ENCODE results near the gene HADH. TPM values are rescaled to one million over a fixed set of nuclear protein-coding genes. Genes with fewer than 3 reads are reported as not detected.

HADH gene
- total RNA-seq, 2 donors from 2014 or later, result 108 to 143 TPM

DNA sequence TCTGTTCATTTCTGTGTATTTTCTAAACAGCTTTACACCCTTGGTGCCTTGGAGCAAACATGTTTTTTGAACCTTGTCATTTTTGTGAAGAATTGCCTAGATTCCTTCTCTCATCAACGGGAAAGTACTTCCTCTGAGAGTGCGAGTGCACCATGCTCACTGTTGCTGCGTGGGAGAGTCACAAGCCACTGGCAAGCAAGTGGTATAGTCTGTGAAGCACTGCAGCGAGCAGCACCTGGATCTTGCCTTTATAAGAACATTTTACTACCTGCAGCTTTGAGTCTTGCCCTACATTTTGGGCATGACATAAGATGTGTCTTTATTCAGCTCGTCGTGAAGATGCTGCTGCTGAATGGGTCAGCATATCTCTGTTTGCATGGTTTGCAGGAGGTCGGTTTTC, 44.9 kb downstream of the HADH start:
- DNase-seq (ENCODE audit: low spot score), result no peak
- H3K27me3 ChIP-seq, result no peaks in the 10 kb centered on the region
- H3K9me3 ChIP-seq, result no peaks in the 10 kb centered on the region
- H3K4me1 ChIP-seq, result no peaks in the 10 kb centered on the region
- no peak overlapping the region for H3K27ac ChIP-seq
- H3K4me3 ChIP-seq, result no peak overlapping the region
- TF ChIP-seq, protein P1, sequence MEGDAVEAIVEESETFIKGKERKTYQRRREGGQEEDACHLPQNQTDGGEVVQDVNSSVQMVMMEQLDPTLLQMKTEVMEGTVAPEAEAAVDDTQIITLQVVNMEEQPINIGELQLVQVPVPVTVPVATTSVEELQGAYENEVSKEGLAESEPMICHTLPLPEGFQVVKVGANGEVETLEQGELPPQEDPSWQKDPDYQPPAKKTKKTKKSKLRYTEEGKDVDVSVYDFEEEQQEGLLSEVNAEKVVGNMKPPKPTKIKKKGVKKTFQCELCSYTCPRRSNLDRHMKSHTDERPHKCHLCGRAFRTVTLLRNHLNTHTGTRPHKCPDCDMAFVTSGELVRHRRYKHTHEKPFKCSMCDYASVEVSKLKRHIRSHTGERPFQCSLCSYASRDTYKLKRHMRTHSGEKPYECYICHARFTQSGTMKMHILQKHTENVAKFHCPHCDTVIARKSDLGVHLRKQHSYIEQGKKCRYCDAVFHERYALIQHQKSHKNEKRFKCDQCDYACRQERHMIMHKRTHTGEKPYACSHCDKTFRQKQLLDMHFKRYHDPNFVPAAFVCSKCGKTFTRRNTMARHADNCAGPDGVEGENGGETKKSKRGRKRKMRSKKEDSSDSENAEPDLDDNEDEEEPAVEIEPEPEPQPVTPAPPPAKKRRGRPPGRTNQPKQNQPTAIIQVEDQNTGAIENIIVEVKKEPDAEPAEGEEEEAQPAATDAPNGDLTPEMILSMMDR (IDR thresholded peaks at IDR 0.05), result no peak
- H3K36me3 ChIP-seq, result peaks cover 36% of the 10 kb centered on the region

DNA sequence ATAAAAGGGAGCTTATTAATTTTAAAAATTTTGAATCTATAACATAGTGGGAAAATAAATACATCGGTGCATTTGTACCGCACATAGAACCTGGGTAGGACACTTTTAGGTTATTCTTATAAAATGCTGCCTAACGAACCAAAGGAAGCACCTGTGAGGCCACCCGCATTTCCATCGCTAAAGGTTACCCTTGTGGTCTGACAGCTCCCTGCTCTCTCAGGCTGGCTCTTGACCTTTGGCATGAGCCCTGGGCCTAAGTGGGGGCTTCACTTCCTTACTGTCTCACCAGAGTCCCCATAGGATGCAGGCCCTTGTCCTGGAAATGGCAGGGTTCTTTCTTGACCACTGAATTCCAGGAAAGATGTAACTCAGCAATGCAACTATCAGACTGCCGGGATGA, 46.0 kb downstream of the HADH start:
- TF ChIP-seq, protein P1 (IDR thresholded peaks at IDR 0.05), result no peak
- Histone ChIP-seq H3K4me3 (no peak overlapping the region), H3K4me1 (no peaks in the 10 kb centered on the region), H3K36me3 (peaks cover 34% of the 10 kb centered on the region), H3K9me3 (no peaks in the 10 kb centered on the region), H3K27ac (no peak overlapping the region), H3K27me3 (no peaks in the 10 kb centered on the region)
- DNase-seq (ENCODE audit: low spot score), result no peak

DNA sequence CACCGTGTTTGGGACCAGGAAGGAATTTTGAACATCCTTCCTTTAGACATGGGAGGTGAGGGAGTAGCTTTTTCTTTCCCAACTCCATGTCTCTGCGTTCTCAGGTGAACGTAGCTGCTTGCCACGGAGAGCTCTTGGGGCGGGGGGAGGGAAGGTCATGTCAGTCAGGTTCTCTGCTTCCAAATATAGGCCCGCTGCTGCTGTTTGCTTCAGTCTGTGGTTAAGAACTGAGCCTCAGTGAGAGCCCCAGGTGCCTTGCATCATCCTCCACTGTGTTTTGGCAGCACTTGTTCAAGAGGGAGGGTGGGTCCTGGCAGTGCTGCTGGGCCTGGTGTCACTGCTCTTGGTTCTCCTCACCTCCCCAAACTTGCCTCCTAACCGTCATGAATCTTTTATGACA, 46.5 kb downstream of the HADH start:
- Histone ChIP-seq H3K4me1 (no peaks in the 10 kb centered on the region), H3K4me3 (no peak overlapping the region), H3K9me3 (no peaks in the 10 kb centered on the region), H3K27me3 (no peaks in the 10 kb centered on the region), H3K36me3 (peaks cover 32% of the 10 kb centered on the region), H3K27ac (no peak overlapping the region)
- no peak for DNase-seq (ENCODE audit: low spot score)
- TF ChIP-seq, protein P1 (IDR thresholded peaks at IDR 0.05), result no peak

DNA sequence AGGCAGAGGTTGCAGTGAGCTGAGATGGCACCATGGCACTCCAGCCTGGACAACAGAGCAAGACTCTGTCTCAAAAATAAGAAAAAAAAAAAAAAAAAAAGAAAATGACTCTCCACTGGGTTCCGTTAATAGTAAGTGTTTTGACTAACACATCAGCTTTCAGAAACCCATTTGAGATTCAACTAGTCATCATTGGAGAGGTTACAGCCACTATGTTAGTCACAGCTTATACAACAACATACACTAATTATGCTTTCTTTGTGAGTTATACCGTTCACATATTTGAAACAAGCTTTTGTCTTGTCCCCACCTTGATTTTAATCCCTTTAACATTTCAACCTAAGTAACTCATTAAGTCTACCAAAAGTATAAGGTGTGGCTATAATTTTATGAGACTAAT, 48.2 kb downstream of the HADH start:
- Histone ChIP-seq H3K27ac (no peak overlapping the region), H3K27me3 (no peaks in the 10 kb centered on the region), H3K4me1 (no peaks in the 10 kb centered on the region), H3K36me3 (peaks cover 21% of the 10 kb centered on the region), H3K4me3 (no peak overlapping the region), H3K9me3 (no peaks in the 10 kb centered on the region)
- TF ChIP-seq, protein P1 (IDR thresholded peaks at IDR 0.05), result no peak
- no peak for DNase-seq (ENCODE audit: low spot score)

DNA sequence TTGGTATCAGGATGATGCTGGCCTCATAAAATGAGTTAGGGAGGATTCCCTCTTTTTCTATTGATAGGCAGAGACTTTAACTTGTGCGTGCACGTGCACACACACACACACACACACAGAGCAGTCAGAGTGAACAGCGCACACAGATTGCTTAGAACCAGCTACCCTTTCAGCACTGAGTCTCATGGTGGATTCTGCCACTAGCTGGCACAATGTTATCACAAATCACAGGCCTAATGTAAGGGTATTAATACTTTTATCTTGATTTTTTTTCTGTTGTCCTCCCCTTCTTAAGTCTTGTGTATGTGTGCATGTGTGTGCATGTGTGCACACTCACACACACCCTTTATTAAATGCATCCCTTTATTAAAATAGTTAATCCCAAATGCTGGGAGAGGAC, 53.2 kb downstream of the HADH start:
- Histone ChIP-seq H3K27ac (no peak overlapping the region), H3K4me1 (no peaks in the 10 kb centered on the region), H3K9me3 (no peaks in the 10 kb centered on the region), H3K27me3 (no peaks in the 10 kb centered on the region), H3K4me3 (no peak overlapping the region), H3K36me3 (no peaks in the 10 kb centered on the region)
- DNase-seq (ENCODE audit: low spot score), result no peak
- TF ChIP-seq, protein P1 (IDR thresholded peaks at IDR 0.05), result no peak

DNA sequence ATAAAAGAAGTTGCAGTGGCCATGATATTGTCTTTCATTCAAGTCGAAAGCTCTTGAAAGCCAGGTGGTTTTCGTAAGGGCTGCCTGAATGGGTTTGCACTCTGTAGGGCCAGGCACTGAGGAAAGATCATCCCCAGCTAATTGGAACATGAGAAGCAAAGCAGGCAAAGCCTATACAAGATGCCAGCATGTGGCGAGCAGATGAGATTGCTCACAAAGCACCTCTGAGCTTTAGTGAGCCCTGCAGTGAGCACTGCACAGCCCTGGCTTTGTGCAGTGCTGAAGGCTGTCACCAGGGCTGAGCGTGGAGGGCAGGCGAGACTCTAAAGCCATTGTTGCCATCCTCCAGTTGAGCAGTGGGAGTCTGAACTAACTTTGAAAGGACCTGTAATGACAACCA, 53.8 kb downstream of the HADH start:
- no peaks in the 10 kb centered on the region for H3K27me3 ChIP-seq
- TF ChIP-seq, protein P1 (IDR thresholded peaks at IDR 0.05), result no peak

More for the DNA sequence above, 53.8 kb downstream of the HADH start:
- no peak for DNase-seq (ENCODE audit: low spot score)
- Histone ChIP-seq H3K27ac (no peak overlapping the region), H3K4me1 (no peaks in the 10 kb centered on the region), H3K4me3 (no peak overlapping the region), H3K36me3 (no peaks in the 10 kb centered on the region), H3K9me3 (no peaks in the 10 kb centered on the region)

Measured in right atrium auricular region (tissue), 2 donors.